Skeletal muscle tissue (tissue), 4 donors: Measurements from ENCODE around the gene SCN5A. TPM values are rescaled to one million over a fixed set of nuclear protein-coding genes. Genes with fewer than 3 reads are reported as not detected.
A peak's percentile ranks its signal among the peaks of the same experiment; 100 is the strongest.

Experiments
- H3K27ac ChIP-seq: one replicate; pipeline ENCODE4 v1.7.0; 2013; ENCODE audit warnings: mild to moderate bottlenecking, low read depth, low read length, inconsistent platforms
- H3K27me3 ChIP-seq, 3 donors: one replicate each; pipeline ENCODE4 v1.7.0; 2013; ENCODE audit warnings: low read length in 3 of 3; ENCODE audit not compliant: control insufficient read depth in 3 of 3, insufficient read depth in 3 of 3
- H3K36me3 ChIP-seq, 3 donors: one replicate each; pipeline ENCODE4 v1.7.0; 2013; ENCODE audit warnings: low read length in 3 of 3; ENCODE audit not compliant: control insufficient read depth in 3 of 3, insufficient read depth in 3 of 3
- H3K4me1 ChIP-seq, 3 donors: one replicate each; pipeline ENCODE4 v1.7.0; 2013; ENCODE audit warnings: low read length in 3 of 3, mild to moderate bottlenecking in 3 of 3; ENCODE audit not compliant: control insufficient read depth in 3 of 3, insufficient read depth in 3 of 3
- H3K4me3 ChIP-seq, 3 donors: one replicate each; pipeline ENCODE4 v1.7.0; 2013; ENCODE audit warnings: low read length in 3 of 3
- H3K9ac ChIP-seq, 3 donors: one replicate each; pipeline ENCODE4 v1.7.0; 2013; ENCODE audit warnings: low read length in 3 of 3, mild to moderate bottlenecking in 3 of 3, moderate library complexity in 2 of 3, low read depth in 1 of 3
- H3K9me3 ChIP-seq, 3 donors: one replicate each; pipeline ENCODE4 v1.7.0; 2013; ENCODE audit warnings: low read length in 3 of 3; ENCODE audit not compliant: control insufficient read depth in 3 of 3
- total RNA-seq: library from RNA; depleted of rRNA; stranded (reverse); fragments of >200 nt; gene quantifications from one replicate; pipeline ENCODE4 v1.2.3, GENCODE V29; 2014
- donor health status: Osteomylitis.

SCN5A gene
- total RNA-seq, 1 donor from 2014 or later = 1.6 TPM

- no peak overlapping the region for H3K27ac ChIP-seq
- H3K4me1 ChIP-seq = peaks cover 11 to 21% (median 16%) of the 10 kb centered on the region in 3 donors
- H3K36me3 ChIP-seq = no peaks in the 10 kb centered on the region
- peak overlapping the region in 1 of 3 donors; percentile 16 for H3K9ac ChIP-seq
- no peaks in the 10 kb centered on the region for H3K27me3 ChIP-seq
- H3K4me3 ChIP-seq = no peak overlapping the region
- H3K9me3 ChIP-seq = no peaks in the 10 kb centered on the region
Measured at GRCh38 chr3:38548154-38548931, 101.1 kb downstream of the SCN5A start.

- no peak overlapping the region for H3K27ac ChIP-seq
Measured at GRCh38 chr3:38545983-38546382, 103.5 kb downstream of the SCN5A start.

GRCh38 chr3:38545550-38545949 is 103.9 kb downstream of the SCN5A start:
- Histone ChIP-seq H3K27me3 (no peaks in the 10 kb centered on the region), H3K4me3 (no peak overlapping the region), H3K9me3 (no peaks in the 10 kb centered on the region), H3K9ac (no peak overlapping the region), H3K36me3 (no peaks in the 10 kb centered on the region), H3K4me1 (peaks cover 14 to 42% (median 37%) of the 10 kb centered on the region in 3 donors), H3K27ac (no peak overlapping the region)

More at GRCh38 chr3:38545983-38546382, 103.5 kb downstream of the SCN5A start:
- Histone ChIP-seq H3K36me3 (no peaks in the 10 kb centered on the region), H3K4me1 (peaks cover 14 to 42% (median 37%) of the 10 kb centered on the region in 3 donors), H3K4me3 (no peak overlapping the region), H3K9ac (no peak overlapping the region), H3K27me3 (no peaks in the 10 kb centered on the region), H3K9me3 (no peaks in the 10 kb centered on the region)

- no peak overlapping the region for H3K9ac ChIP-seq
- peaks cover 14 to 42% (median 37%) of the 10 kb centered on the region in 3 donors for H3K4me1 ChIP-seq
- no peak overlapping the region for H3K4me3 ChIP-seq
- H3K9me3 ChIP-seq = no peaks in the 10 kb centered on the region
- no peak overlapping the region for H3K27ac ChIP-seq
- H3K27me3 ChIP-seq = no peaks in the 10 kb centered on the region
- H3K36me3 ChIP-seq = no peaks in the 10 kb centered on the region
Measured at GRCh38 chr3:38544926-38545325, 104.6 kb downstream of the SCN5A start.

GRCh38 chr3:38543586-38543985 is 105.9 kb downstream of the SCN5A start:
- H3K36me3 ChIP-seq = no peaks in the 10 kb centered on the region
- no peaks in the 10 kb centered on the region for H3K27me3 ChIP-seq
- peaks cover 14 to 42% (median 36%) of the 10 kb centered on the region in 3 donors for H3K4me1 ChIP-seq
- H3K27ac ChIP-seq = no peak overlapping the region
- peak overlapping the region in 1 of 3 donors; percentile 54 for H3K9ac ChIP-seq
- peak overlapping the region in 1 of 3 donors; percentile 49 for H3K4me3 ChIP-seq
- no peaks in the 10 kb centered on the region for H3K9me3 ChIP-seq

- Histone ChIP-seq H3K9me3 (no peaks in the 10 kb centered on the region), H3K4me1 (peaks cover 6 to 36% (median 29%) of the 10 kb centered on the region in 3 donors), H3K9ac (peak overlapping the region in 1 of 3 donors; percentile 45), H3K27me3 (no peaks in the 10 kb centered on the region), H3K36me3 (no peaks in the 10 kb centered on the region), H3K27ac (peak overlapping the region; percentile 60), H3K4me3 (peak overlapping the region in 1 of 3 donors; percentile 13)
Measured at GRCh38 chr3:38542401-38543298, 106.8 kb downstream of the SCN5A start.

- Histone ChIP-seq H3K27ac (no peak overlapping the region), H3K4me1 (peaks cover 6 to 36% (median 29%) of the 10 kb centered on the region in 3 donors), H3K9ac (peak overlapping the region in 1 of 3 donors; percentile 45), H3K4me3 (no peak overlapping the region), H3K36me3 (peaks cover 0 to 3% (median 0%) of the 10 kb centered on the region in 3 donors), H3K27me3 (no peaks in the 10 kb centered on the region), H3K9me3 (no peaks in the 10 kb centered on the region)
Measured at GRCh38 chr3:38541806-38542205, 107.7 kb downstream of the SCN5A start.

GRCh38 chr3:38538773-38539353 is 110.6 kb downstream of the SCN5A start:
- H3K36me3 ChIP-seq = peaks cover 0 to 5% (median 0%) of the 10 kb centered on the region in 3 donors
- H3K27me3 ChIP-seq = no peaks in the 10 kb centered on the region
- H3K9ac ChIP-seq = no peak overlapping the region
- H3K27ac ChIP-seq = no peak overlapping the region
- H3K9me3 ChIP-seq = no peaks in the 10 kb centered on the region
- H3K4me3 ChIP-seq = no peak overlapping the region
- peaks cover 6 to 26% (median 26%) of the 10 kb centered on the region in 3 donors for H3K4me1 ChIP-seq

- Histone ChIP-seq H3K4me1 (peaks cover 0 to 4% (median 4%) of the 10 kb centered on the region in 3 donors), H3K27ac (no peak overlapping the region), H3K9ac (no peak overlapping the region), H3K36me3 (peaks cover 0 to 5% (median 0%) of the 10 kb centered on the region in 3 donors), H3K4me3 (no peak overlapping the region), H3K9me3 (no peaks in the 10 kb centered on the region), H3K27me3 (no peaks in the 10 kb centered on the region)
Measured at GRCh38 chr3:38536671-38537070, 112.8 kb downstream of the SCN5A start.
